K562 (cell line): ENCODE data around the gene TENM4. TPM values are rescaled to one million over a fixed set of nuclear protein-coding genes. Genes with fewer than 3 reads are reported as not detected.

Source experiments
- ATAC-seq: fragments of 200-7000 bp; cut with Tn5 transposase; 3 replicates; pipeline ENCODE4 v1.9.1; 2020; ENCODE audit warnings: moderate library complexity
- BruUV-seq: library from RNA; stranded (reverse); fragments of 400-500 nt; replicated peaks from 2 replicates; lab custom pipeline; 2021; lab: Mats Ljungman, UMichigan
- CTCF ChIA-PET: fragments of 300-600 bp; formaldehyde crosslinking; extraction: SDS; loops from one replicate; lab custom pipeline; 2021; ENCODE audit warnings: low intra/inter-chr PET ratio; lab: Yijun Ruan, JAX
- POLR2A ChIA-PET: fragments of 300-600, 350-650 bp; sonication (Branson Sonifier 250); formaldehyde crosslinking; extraction: SDS; loops from one replicate; lab custom pipeline; 2021; ENCODE audit warnings: antibody characterized with exemption, inconsistent platforms; lab: Yijun Ruan, JAX
- DNase-seq, 4 experiments: peaks; one replicate each; pipeline versions ENCODE4 v3.0.0 to v3.0.0-alpha.2; 2011 to 2018; ENCODE audit warnings: low spot score in 3 of 4, mixed read lengths in 3 of 4; ENCODE audit errors: extremely low read depth in 1 of 4
- FAIRE-seq: peaks from 2 replicates; lab custom pipeline; 2011; peaks lifted over from hg19 to GRCh38; lab: Jason Lieb, UNC
- H2AFZ ChIP-seq: 2 replicates; pipeline ENCODE4 v1.6.0; 2011; ENCODE audit warnings: low read depth, low read length, control low read depth, inconsistent platforms
- H3K27ac ChIP-seq: fragments of 200-600 bp; 3 replicates; pipeline ENCODE4 v1.8.0; 2011; ENCODE audit warnings: low read depth, mild to moderate bottlenecking, control low read depth, inconsistent platforms, low read length, moderate library complexity, mixed read lengths; ENCODE audit errors: extremely low read depth
- H3K27me3 ChIP-seq, 2 experiments: fragments of 300-600 bp in 1 of 2; 2 replicates in 1 of 2; 3 replicates in 1 of 2; pipeline versions ENCODE4 v1.6.0 to v1.8.0; 2011; ENCODE audit warnings: inconsistent platforms in 2 of 2, low read length in 2 of 2, mild to moderate bottlenecking in 1 of 2, mixed read lengths in 1 of 2, moderate library complexity in 1 of 2; ENCODE audit not compliant: control insufficient read depth in 2 of 2, insufficient read depth in 2 of 2
- H3K36me3 ChIP-seq: fragments of 300-600 bp; 3 replicates; pipeline ENCODE4 v1.8.0; 2011; ENCODE audit warnings: mild to moderate bottlenecking, low read length, inconsistent platforms; ENCODE audit not compliant: control insufficient read depth, insufficient read depth
- H3K4me1 ChIP-seq, 2 experiments: fragments of 200-600 bp in 1 of 2; replicated peaks in 1 of 2; 2 replicates in 1 of 2; 3 replicates in 1 of 2; pipeline versions ENCODE4 v1.5.1 to v1.8.0; 2011; ENCODE audit warnings: inconsistent platforms in 2 of 2, low read length in 2 of 2, mild to moderate bottlenecking in 1 of 2, mixed read lengths in 1 of 2, moderate library complexity in 1 of 2; ENCODE audit not compliant: control insufficient read depth in 2 of 2, insufficient read depth in 2 of 2
- H3K4me2 ChIP-seq: 2 replicates; pipeline ENCODE4 v1.6.1; 2011; ENCODE audit warnings: low read length, control low read depth, inconsistent platforms, mixed read lengths; ENCODE audit not compliant: insufficient read depth
- H3K4me3 ChIP-seq: fragments of 200-600 bp; sonication (generic), shearing (Covaris generic); 2 replicates; pipeline ENCODE4 v1.5.1; 2016; ENCODE audit warnings: control low read depth, inconsistent platforms
- H3K79me2 ChIP-seq: fragments of 200-600 bp; 3 replicates; pipeline ENCODE4 v1.8.0; 2011; ENCODE audit warnings: low read length, inconsistent platforms; ENCODE audit not compliant: control insufficient read depth, insufficient read depth
- H3K9ac ChIP-seq, 2 experiments: 2 replicates each; pipeline versions ENCODE4 v1.6.0 to v1.6.1; 2011; ENCODE audit warnings: low read depth in 2 of 2, low read length in 2 of 2, control low read depth in 1 of 2, inconsistent platforms in 1 of 2, mild to moderate bottlenecking in 1 of 2, mixed read lengths in 1 of 2; ENCODE audit not compliant: insufficient read depth in 1 of 2
- H3K9me1 ChIP-seq: one replicate; pipeline ENCODE4 v1.6.0; 2011; ENCODE audit warnings: inconsistent platforms, mild to moderate bottlenecking, low read length, moderate library complexity; ENCODE audit not compliant: control insufficient read depth, insufficient read depth
- H3K9me3 ChIP-seq: replicated peaks from 2 replicates; pipeline ENCODE4 v1.5.1; 2011; ENCODE audit warnings: low read depth, low read length, inconsistent platforms; ENCODE audit not compliant: control insufficient read depth, insufficient read depth
- H4K20me1 ChIP-seq: replicated peaks from 2 replicates; pipeline ENCODE4 v1.6.1; 2011; ENCODE audit warnings: low read length, inconsistent platforms, mixed read lengths; ENCODE audit not compliant: control insufficient read depth, insufficient read depth
- FOXP1 ChIP-seq: sonication (generic); formaldehyde crosslinking; IDR thresholded peaks from 2 replicates; pipeline ENCODE4 v1.8.0; 2022; ENCODE audit warnings: mild to moderate bottlenecking, missing genetic modification reagents
- HNRNPUL1 ChIP-seq: fragments of 200-400 bp; formaldehyde crosslinking; IDR thresholded peaks from 2 replicates; pipeline ENCODE4 v1.6.1; 2017; ENCODE audit warnings: low read length
- PHF20 ChIP-seq: fragments of 450-650 bp; IDR thresholded peaks from 2 replicates; pipeline ENCODE4 v1.6.1; 2018; ENCODE audit not compliant: partially characterized antibody
- ZNF445 ChIP-seq: fragments of 250-450 bp; sonication (Bioruptor Pico); IDR thresholded peaks from 2 replicates; pipeline ENCODE4 v1.4.0; 2020; ENCODE audit warnings: low read depth, mild to moderate bottlenecking, moderate library complexity
- WGBS: fragments of 100-300 bp; shearing (Covaris generic); methylation state at CpG from one replicate; pipeline ENCODE4 v1.1.6; 2016; ENCODE audit warnings: low coverage, mixed read lengths; ENCODE audit not compliant: insufficient coverage; ENCODE audit errors: missing lambda C conversion rate; 5-methylcytosine and 5-hydroxymethylcytosine counted together
- in situ Hi-C: fragments of 300-500 bp; cut with MboI; formaldehyde crosslinking; loops from 4 replicates; pipeline ENCODE4 v1.15.0; 2018; ENCODE audit warnings: inconsistent platforms, mixed read lengths
- intact Hi-C: fragments of 100-400 bp; cut with micrococcal nuclease; formaldehyde crosslinking; loops from 2 replicates; pipeline ENCODE4 v1.14.2; 2022
- polyA plus RNA-seq, 8 experiments: library from polyadenylated mRNA; depleted of rRNA in 4 of 8; stranded (reverse) in 5 of 8; unstranded in 3 of 8; fragments of >200 nt; fragmentation: Nextera tagmentation in 2 of 8; fragmentation: Illumina TruSeq in 1 of 8; extraction: Ambion mirVana in 2 of 8; extraction: Trizol in 1 of 8; gene quantifications; 2 replicates each; pipeline versions ENCODE4 v1.2.1 to v1.2.3, GENCODE V29; 2011 to 2014; ENCODE audit warnings: inconsistent platforms in 1 of 8, missing spikeins in 1 of 8
- total RNA-seq, 7 experiments: library from RNA; depleted of rRNA in 6 of 7; stranded (reverse); fragments of >200 nt in 6 of 7; fragmentation: Illumina TruSeq in 2 of 7; extraction: Trizol in 2 of 7; gene quantifications; 2 replicates each; pipeline versions ENCODE4 v1.2.1 to v1.2.3, GENCODE V29; 2011 to 2021; ENCODE audit warnings: low replicate concordance in 1 of 7
- TF ChIP-seq, protein P1 (sequence below), 2 experiments: fragments of 450-650 bp in 1 of 2; sonication (generic) in 1 of 2; formaldehyde crosslinking in 1 of 2; IDR thresholded peaks; 2 replicates each; pipeline versions ENCODE4 v1.7.1 to v1.9.0; 2016 to 2022; ENCODE audit warnings: inconsistent platforms in 1 of 2, mild to moderate bottlenecking in 1 of 2, missing genetic modification reagents in 1 of 2
- TF ChIP-seq, protein P2 (sequence below), 2 experiments: IDR thresholded peaks; 2 replicates each; pipeline ENCODE4 v1.6.1; 2011; ENCODE audit warnings: borderline replicate concordance in 1 of 2, control low read depth in 1 of 2, low read depth in 1 of 2, low read length in 1 of 2, mild to moderate bottlenecking in 1 of 2, mixed read lengths in 1 of 2, moderate library complexity in 1 of 2; ENCODE audit not compliant: insufficient read depth in 1 of 2, insufficient read length in 1 of 2, poor library complexity in 1 of 2, severe bottlenecking in 1 of 2; ENCODE audit errors: extremely low read depth in 1 of 2

The TENM4 gene
- total and polyA plus RNA-seq, 9 of the 15 experiments (the other 6 are each of a cell fraction or from before 2014, with no cell fraction given): 0.16 TPM; not detected in 8

DNA sequence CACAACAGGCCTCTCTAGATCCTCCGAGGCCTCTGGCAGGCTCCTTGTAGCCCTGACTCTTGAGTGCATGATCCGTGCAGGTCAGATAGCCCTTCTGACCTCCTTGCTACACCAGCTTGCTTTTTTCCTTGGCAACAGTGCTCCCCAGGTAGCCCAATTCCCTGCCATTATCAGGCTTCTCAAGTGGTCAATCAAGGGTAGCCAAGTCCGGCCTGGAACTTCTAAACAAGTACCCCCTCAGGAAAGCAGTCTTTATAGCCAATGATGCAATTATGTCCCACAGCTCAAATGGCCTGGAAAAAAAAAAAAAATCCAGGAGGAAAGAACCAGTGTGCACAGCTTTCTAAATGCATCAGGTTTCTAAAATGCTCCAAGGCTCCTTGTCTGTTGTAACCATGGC lies 59.8 kb downstream of the TENM4 start:
- Histone ChIP-seq H3K4me2 (no peak overlapping the region), H3K9ac (no peak overlapping the region), H3K4me3 (no peak overlapping the region), H3K27ac (no peak overlapping the region), H2AFZ (no peak overlapping the region), H3K27me3 (no peaks in the 10 kb centered on the region), H3K9me3 (no peaks in the 10 kb centered on the region), H3K9me1 (no peaks in the 10 kb centered on the region), H3K4me1 (no peaks in the 10 kb centered on the region), H4K20me1 (no peaks in the 10 kb centered on the region; the same call in 1 of the 2 replicates), H3K36me3 (no peaks in the 10 kb centered on the region), H3K79me2 (no peaks in the 10 kb centered on the region)
- 0% methylated on average over 3 of the region's 3 CpGs for WGBS
- in situ Hi-C loops: no loop called here
- FAIRE-seq (no peak), ATAC-seq (no peak), DNase-seq (no peak)
- TF ChIP-seq FOXP1 (no peak), HNRNPUL1 (no peak), PHF20 (no peak), ZNF445 (no peak)
- TF ChIP-seq, protein P1, sequence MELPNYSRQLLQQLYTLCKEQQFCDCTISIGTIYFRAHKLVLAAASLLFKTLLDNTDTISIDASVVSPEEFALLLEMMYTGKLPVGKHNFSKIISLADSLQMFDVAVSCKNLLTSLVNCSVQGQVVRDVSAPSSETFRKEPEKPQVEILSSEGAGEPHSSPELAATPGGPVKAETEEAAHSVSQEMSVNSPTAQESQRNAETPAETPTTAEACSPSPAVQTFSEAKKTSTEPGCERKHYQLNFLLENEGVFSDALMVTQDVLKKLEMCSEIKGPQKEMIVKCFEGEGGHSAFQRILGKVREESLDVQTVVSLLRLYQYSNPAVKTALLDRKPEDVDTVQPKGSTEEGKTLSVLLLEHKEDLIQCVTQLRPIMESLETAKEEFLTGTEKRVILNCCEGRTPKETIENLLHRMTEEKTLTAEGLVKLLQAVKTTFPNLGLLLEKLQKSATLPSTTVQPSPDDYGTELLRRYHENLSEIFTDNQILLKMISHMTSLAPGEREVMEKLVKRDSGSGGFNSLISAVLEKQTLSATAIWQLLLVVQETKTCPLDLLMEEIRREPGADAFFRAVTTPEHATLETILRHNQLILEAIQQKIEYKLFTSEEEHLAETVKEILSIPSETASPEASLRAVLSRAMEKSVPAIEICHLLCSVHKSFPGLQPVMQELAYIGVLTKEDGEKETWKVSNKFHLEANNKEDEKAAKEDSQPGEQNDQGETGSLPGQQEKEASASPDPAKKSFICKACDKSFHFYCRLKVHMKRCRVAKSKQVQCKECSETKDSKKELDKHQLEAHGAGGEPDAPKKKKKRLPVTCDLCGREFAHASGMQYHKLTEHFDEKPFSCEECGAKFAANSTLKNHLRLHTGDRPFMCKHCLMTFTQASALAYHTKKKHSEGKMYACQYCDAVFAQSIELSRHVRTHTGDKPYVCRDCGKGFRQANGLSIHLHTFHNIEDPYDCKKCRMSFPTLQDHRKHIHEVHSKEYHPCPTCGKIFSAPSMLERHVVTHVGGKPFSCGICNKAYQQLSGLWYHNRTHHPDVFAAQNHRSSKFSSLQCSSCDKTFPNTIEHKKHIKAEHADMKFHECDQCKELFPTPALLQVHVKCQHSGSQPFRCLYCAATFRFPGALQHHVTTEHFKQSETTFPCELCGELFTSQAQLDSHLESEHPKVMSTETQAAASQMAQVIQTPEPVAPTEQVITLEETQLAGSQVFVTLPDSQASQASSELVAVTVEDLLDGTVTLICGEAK (IDR thresholded peaks at IDR 0.05): no peak
- TF ChIP-seq, protein P1 (CRISPR knock-in tag; IDR thresholded peaks at IDR 0.05): no peak
- TF ChIP-seq, protein P2, sequence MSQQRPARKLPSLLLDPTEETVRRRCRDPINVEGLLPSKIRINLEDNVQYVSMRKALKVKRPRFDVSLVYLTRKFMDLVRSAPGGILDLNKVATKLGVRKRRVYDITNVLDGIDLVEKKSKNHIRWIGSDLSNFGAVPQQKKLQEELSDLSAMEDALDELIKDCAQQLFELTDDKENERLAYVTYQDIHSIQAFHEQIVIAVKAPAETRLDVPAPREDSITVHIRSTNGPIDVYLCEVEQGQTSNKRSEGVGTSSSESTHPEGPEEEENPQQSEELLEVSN (IDR thresholded peaks at IDR 0.05; ENCODE audit: borderline replicate concordance in 1 of 2, extremely low read depth in 1 of 2, insufficient read depth in 1 of 2, insufficient read length in 1 of 2, low read depth in 1 of 2, low read length in 1 of 2, poor library complexity in 1 of 2, severe bottlenecking in 1 of 2): no peak
- ChIA-PET CTCF (interaction anchor here (0.6 kb wide), 1 partner anchor 29 kb away, joined by 3 read pairs; no protein-coding TSS in a partner anchor), POLR2A (interaction anchor here (0.6 kb wide), 1 partner anchor 314 kb away, joined by 3 read pairs; no protein-coding TSS in a partner anchor)
- intact Hi-C loops: no loop called here
- no TSS peak for BruUV-seq
